IPS-18c (cell line): ENCODE data around the gene SPINT4.
"Not testable (repeated sequence)": the region's sequence is repeated elsewhere in the genome, so short reads cannot be mapped to it uniquely, and the experiment has no call there.

Experiments used
- H3K4me3 ChIP-seq: 2 replicates; pipeline ENCODE4 v1.7.0; 2013; ENCODE audit warnings: low read depth, mild to moderate bottlenecking, low read length, moderate library complexity; ENCODE audit not compliant: insufficient read depth
- H3K9me3 ChIP-seq: one replicate; pipeline ENCODE4 v1.6.1; 2013; ENCODE audit warnings: mild to moderate bottlenecking, low read length, moderate library complexity; ENCODE audit not compliant: control insufficient read depth, insufficient read depth

SPINT4 gene

GRCh38 chr20:45752746-45753145 lies 30.6 kb downstream of the SPINT4 start:
- Histone ChIP-seq H3K9me3 (no peaks in the 10 kb centered on the region), H3K4me3 (no peak overlapping the region)

- Histone ChIP-seq H3K4me3 (no peak overlapping the region), H3K9me3 (peaks cover 4% of the 10 kb centered on the region)
These were observed 35.9 kb downstream of the SPINT4 start for GRCh38 chr20:45758096-45758495.

- not testable (repeated sequence) for H3K9me3 ChIP-seq, H3K4me3 ChIP-seq
These were observed 37.8 kb downstream of the SPINT4 start for GRCh38 chr20:45759921-45760320.

GRCh38 chr20:45761966-45762365 lies 39.8 kb downstream of the SPINT4 start:
- H3K9me3 ChIP-seq, H3K4me3 ChIP-seq: not testable (repeated sequence)

- H3K4me3 ChIP-seq, H3K9me3 ChIP-seq: not testable (repeated sequence)
These were observed 42.6 kb downstream of the SPINT4 start for GRCh38 chr20:45764618-45765282.

- Histone ChIP-seq H3K9me3 (no peaks in the 10 kb centered on the region), H3K4me3 (no peak overlapping the region)
These were observed 43.2 kb downstream of the SPINT4 start for GRCh38 chr20:45765307-45765875.

GRCh38 chr20:45765980-45766379 lies 43.8 kb downstream of the SPINT4 start:
- H3K4me3 ChIP-seq = no peak overlapping the region
- H3K9me3 ChIP-seq = no peaks in the 10 kb centered on the region

- H3K4me3 ChIP-seq = no peak overlapping the region
- no peaks in the 10 kb centered on the region for H3K9me3 ChIP-seq
These were observed 46.3 kb downstream of the SPINT4 start for GRCh38 chr20:45768479-45768878.

- no peak overlapping the region for H3K4me3 ChIP-seq
These were observed 49.1 kb downstream of the SPINT4 start for GRCh38 chr20:45771182-45771759.

GRCh38 chr20:45772693-45773092 lies 50.5 kb downstream of the SPINT4 start:
- Histone ChIP-seq H3K4me3 (no peak overlapping the region), H3K9me3 (no peaks in the 10 kb centered on the region)

More at GRCh38 chr20:45771182-45771759, 49.1 kb downstream of the SPINT4 start:
- H3K9me3 ChIP-seq = no peaks in the 10 kb centered on the region

GRCh38 chr20:45774945-45775344 lies 52.8 kb downstream of the SPINT4 start:
- Histone ChIP-seq H3K4me3 (no peak overlapping the region), H3K9me3 (no peaks in the 10 kb centered on the region)

GRCh38 chr20:45775411-45775810 lies 53.3 kb downstream of the SPINT4 start:
- no peak overlapping the region for H3K4me3 ChIP-seq
- H3K9me3 ChIP-seq = no peaks in the 10 kb centered on the region
